ENCODE data around the gene IQGAP2. TPM values are rescaled to one million over a fixed set of nuclear protein-coding genes. Genes with fewer than 3 reads are reported as not detected.

IQGAP2 gene
- total RNA-seq, 1 experiment from 2014 or later, result 13.4 TPM

DNA sequence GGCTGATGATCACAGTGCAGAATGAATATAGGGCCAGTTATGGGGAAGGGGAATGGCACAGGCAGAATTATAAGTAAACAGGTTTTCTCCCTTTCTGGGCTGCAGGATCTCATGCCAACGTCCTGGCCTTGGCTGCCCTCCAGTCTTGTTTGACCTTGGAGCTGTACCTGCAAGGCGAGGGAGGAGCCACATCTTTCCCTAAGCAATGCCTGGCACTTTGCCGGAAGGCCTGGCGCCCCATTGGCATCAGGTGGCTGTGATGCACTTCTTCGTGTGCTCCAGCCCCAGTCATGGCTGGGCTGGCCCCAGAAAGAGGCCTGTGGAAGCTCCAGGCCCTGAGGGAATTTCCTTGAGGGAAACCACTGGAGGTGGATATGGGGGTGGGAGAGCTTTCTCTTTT is 16.7 kb upstream of the IQGAP2 start:
- intact Hi-C loops (cut with micrococcal nuclease; ENCODE audit: unreplicated experiment), result loop anchor here (5.0 kb wide), 1 partner anchor 114 kb away; no protein-coding TSS in a partner anchor
- H3K9me3 Mint-ChIP-seq (ENCODE audit: low read depth, unreplicated experiment), result no peaks in the 10 kb centered on the region
- TF ChIP-seq, protein P1, sequence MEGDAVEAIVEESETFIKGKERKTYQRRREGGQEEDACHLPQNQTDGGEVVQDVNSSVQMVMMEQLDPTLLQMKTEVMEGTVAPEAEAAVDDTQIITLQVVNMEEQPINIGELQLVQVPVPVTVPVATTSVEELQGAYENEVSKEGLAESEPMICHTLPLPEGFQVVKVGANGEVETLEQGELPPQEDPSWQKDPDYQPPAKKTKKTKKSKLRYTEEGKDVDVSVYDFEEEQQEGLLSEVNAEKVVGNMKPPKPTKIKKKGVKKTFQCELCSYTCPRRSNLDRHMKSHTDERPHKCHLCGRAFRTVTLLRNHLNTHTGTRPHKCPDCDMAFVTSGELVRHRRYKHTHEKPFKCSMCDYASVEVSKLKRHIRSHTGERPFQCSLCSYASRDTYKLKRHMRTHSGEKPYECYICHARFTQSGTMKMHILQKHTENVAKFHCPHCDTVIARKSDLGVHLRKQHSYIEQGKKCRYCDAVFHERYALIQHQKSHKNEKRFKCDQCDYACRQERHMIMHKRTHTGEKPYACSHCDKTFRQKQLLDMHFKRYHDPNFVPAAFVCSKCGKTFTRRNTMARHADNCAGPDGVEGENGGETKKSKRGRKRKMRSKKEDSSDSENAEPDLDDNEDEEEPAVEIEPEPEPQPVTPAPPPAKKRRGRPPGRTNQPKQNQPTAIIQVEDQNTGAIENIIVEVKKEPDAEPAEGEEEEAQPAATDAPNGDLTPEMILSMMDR (IDR thresholded peaks at IDR 0.05; ENCODE audit: unreplicated experiment), result no peak
- no TSS peak for BruUV-seq (replicated peaks)
- no peak overlapping the region for H3K4me3 Mint-ChIP-seq (ENCODE audit: low read depth, unreplicated experiment)
- no peak overlapping the region for H3K27ac Mint-ChIP-seq (ENCODE audit: unreplicated experiment)
- CTCF ChIA-PET, result interaction anchor here (1.3 kb wide), 1 partner anchor 158 kb away, joined by 3 read pairs; no protein-coding TSS in a partner anchor
- no peaks in the 10 kb centered on the region for H3K36me3 Mint-ChIP-seq (ENCODE audit: insufficient read depth, unreplicated experiment)
- H3K27me3 Mint-ChIP-seq (ENCODE audit: unreplicated experiment), result no peaks in the 10 kb centered on the region
- H3K4me1 Mint-ChIP-seq (ENCODE audit: low read depth, unreplicated experiment), result peaks cover 33% of the 10 kb centered on the region
- DNase-seq, result peak; percentile 31

DNA sequence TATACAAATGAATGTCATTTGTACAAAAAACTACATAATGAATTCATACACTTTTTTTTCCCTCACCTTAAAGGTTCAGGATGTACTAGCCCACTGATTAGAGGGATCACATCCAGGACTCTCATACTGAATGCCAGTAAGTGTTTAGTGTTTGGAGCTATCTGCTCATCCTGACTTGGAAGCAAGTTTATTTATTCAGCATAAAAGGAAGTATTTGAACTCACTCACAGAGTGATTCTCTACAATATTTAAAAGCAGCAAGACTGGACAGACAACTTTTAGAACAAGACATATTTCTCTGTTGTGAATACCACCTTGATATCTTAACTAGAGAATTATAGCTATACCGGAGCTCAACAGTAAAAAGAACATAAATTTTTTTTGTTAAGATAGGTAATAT is 14.8 kb upstream of the IQGAP2 start:
- CTCF ChIA-PET, result interaction anchor here (0.5 to 2.2 kb wide), 4 partner anchors 9 to 19 kb away, joined by 3 to 5 read pairs (median 4); no protein-coding TSS in a partner anchor
- H3K36me3 Mint-ChIP-seq (ENCODE audit: insufficient read depth, unreplicated experiment), result no peaks in the 10 kb centered on the region
- intact Hi-C loops (cut with micrococcal nuclease; ENCODE audit: unreplicated experiment), result loop anchor here (5.0 kb wide), 1 partner anchor 116 kb away; no protein-coding TSS in a partner anchor

DNA sequence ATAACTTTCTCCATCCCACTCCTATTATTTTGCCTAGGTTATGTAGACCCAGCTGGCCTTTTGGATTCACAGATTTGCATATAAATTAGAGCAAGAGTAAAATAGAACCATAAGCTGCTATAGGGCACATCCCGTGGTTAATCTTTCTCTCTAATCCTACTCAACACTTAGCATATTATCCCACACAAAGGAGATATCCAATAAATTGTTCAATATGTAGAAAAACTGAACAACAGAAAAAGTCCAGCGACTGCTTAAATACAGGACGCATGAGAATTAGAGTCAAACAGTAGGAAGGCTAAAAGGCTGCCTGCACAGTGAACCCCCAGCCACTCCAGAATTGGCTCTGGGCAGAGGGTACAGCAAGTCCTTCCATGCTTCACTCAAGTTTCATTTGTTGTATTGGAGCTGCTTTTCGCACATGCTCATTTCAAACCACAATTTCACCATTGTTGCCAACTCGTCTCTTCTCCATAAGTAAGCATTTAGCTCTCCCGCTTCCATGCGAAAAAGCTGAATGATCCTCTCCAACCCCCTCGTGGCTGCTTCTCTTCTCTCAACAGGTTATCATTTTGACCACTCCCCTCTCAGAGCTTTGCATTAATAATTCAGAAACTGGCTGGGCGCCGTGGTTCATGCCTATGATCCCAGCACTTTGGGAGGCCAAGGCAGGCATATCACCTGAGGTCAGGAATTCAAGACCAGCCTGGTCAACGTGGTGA is 14.1 kb upstream of the IQGAP2 start:
- H3K4me1 Mint-ChIP-seq (ENCODE audit: low read depth, unreplicated experiment), result peaks cover 33% of the 10 kb centered on the region
- no peaks in the 10 kb centered on the region for H3K27me3 Mint-ChIP-seq (ENCODE audit: unreplicated experiment)
- BruUV-seq (replicated peaks), result no TSS peak
- TF ChIP-seq, protein P1 (IDR thresholded peaks at IDR 0.05; ENCODE audit: unreplicated experiment), result no peak
- CTCF ChIA-PET, result interaction anchor here (0.5 to 2.2 kb wide), 7 partner anchors 8 to 385 kb away, joined by 3 to 5 read pairs (median 4); no protein-coding TSS in a partner anchor
- no peaks in the 10 kb centered on the region for H3K9me3 Mint-ChIP-seq (ENCODE audit: low read depth, unreplicated experiment)
- intact Hi-C loops (cut with micrococcal nuclease; ENCODE audit: unreplicated experiment), result loop anchor here (5.0 kb wide), 1 partner anchor 117 kb away; no protein-coding TSS in a partner anchor
- no peak overlapping the region for H3K4me3 Mint-ChIP-seq (ENCODE audit: low read depth, unreplicated experiment)
- H3K36me3 Mint-ChIP-seq (ENCODE audit: insufficient read depth, unreplicated experiment), result no peaks in the 10 kb centered on the region
- no peak overlapping the region for H3K27ac Mint-ChIP-seq (ENCODE audit: unreplicated experiment)
- DNase-seq, result no peak

More for the DNA sequence above, 14.8 kb upstream of the IQGAP2 start:
- Mint-ChIP-seq H3K4me1 (ENCODE audit: low read depth, unreplicated experiment) (peaks cover 33% of the 10 kb centered on the region), H3K9me3 (ENCODE audit: low read depth, unreplicated experiment) (no peaks in the 10 kb centered on the region), H3K27ac (ENCODE audit: unreplicated experiment) (no peak overlapping the region), H3K4me3 (ENCODE audit: low read depth, unreplicated experiment) (no peak overlapping the region), H3K27me3 (ENCODE audit: unreplicated experiment) (no peaks in the 10 kb centered on the region)
- no TSS peak for BruUV-seq (replicated peaks)
- TF ChIP-seq, protein P1 (IDR thresholded peaks at IDR 0.05; ENCODE audit: unreplicated experiment), result no peak
- no peak for DNase-seq

DNA sequence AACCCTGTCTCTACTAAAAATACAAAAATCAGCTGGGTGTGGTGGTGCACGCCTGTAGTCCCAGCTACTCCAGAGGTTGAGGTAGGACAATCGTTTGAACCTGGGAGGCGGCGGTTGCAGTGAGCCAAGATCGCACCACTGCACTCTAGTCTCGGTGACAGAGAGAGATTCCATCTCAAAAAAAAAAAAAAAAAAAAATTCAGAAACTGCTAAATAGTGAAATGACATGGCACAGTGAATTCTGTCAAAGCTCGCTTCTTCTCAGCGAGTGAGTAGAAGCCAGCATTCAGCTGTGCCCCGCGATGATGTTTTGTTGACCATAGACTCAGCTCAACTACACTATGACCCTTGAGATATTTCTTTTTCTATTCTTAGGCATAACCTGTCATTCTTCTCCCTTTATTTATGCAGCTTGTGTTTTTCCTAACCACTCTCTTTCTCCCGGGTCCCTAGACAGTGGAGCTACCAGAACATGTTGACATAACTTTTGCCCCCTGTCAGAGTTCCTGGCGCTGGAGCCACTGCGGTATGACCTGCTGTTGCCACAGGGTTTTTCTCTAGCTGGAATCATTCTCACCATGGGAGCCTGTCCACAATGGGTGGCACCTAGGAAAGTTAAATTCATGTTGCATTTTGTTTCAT is 13.5 kb upstream of the IQGAP2 start:
- Mint-ChIP-seq H3K4me3 (ENCODE audit: low read depth, unreplicated experiment) (no peak overlapping the region), H3K27me3 (ENCODE audit: unreplicated experiment) (no peaks in the 10 kb centered on the region), H3K36me3 (ENCODE audit: insufficient read depth, unreplicated experiment) (no peaks in the 10 kb centered on the region), H3K4me1 (ENCODE audit: low read depth, unreplicated experiment) (peaks cover 33% of the 10 kb centered on the region), H3K9me3 (ENCODE audit: low read depth, unreplicated experiment) (no peaks in the 10 kb centered on the region), H3K27ac (ENCODE audit: unreplicated experiment) (no peak overlapping the region)
- TF ChIP-seq, protein P1 (IDR thresholded peaks at IDR 0.05; ENCODE audit: unreplicated experiment), result no peak
- BruUV-seq (replicated peaks), result no TSS peak
- intact Hi-C loops (cut with micrococcal nuclease; ENCODE audit: unreplicated experiment), result loop anchor here (5.0 kb wide), 1 partner anchor 117 kb away; no protein-coding TSS in a partner anchor
- no peak for DNase-seq
- CTCF ChIA-PET, result interaction anchor here (0.7 to 2.2 kb wide), 3 partner anchors 11 to 137 kb away, joined by 3 to 4 read pairs (median 4); no protein-coding TSS in a partner anchor

Data from Calu3 (cell line).